ENCODE results near the gene TMEM54.

The TMEM54 gene

DNA sequence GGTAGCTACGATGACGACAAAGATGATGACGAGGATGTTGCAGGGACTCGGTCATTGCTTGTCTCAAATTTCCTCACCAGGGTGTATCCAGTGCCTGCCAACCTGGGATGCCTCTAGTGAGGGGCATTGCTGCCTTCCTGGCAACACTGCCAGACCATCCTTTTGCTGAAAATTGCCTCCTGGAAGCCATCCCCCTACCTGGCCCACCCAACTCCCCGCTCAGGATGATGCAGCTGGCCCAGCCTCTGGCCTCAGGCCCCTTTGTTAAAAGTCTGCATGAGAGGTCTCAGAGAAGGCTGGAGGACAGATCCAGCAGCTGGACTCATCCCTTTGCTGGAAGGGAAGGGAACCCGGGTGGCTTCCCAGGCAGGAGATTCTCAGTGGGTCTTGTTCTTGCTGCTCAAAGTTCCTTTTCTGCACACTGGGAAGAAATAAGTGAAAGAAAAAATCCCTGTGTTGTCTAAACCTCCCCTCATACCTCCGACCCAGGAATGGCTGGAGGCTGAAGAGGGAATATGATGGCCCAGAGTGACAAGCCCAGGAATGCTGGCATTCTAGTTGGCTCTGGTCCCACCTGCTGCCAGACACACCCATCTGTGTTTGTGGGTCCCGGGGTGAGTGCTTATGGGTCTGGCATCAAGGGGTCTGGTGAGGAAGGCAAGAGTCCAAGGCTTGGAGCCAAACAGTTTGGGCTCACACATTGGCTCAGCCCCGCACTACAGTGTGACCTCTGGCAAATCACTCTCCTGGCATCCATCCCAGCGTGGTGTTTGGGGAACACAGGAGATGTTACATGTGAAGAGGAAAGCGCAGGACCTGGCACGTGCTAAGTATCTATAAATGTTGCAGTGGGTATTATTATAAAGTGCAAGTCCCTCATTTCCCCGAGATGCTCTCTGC is 23.7 kb downstream of the TMEM54 start:
- DNase-seq, result no peak

- no peak for DNase-seq
Measured at GRCh38 chr1:32876341-32877210, 24.6 kb downstream of the TMEM54 start.

DNA sequence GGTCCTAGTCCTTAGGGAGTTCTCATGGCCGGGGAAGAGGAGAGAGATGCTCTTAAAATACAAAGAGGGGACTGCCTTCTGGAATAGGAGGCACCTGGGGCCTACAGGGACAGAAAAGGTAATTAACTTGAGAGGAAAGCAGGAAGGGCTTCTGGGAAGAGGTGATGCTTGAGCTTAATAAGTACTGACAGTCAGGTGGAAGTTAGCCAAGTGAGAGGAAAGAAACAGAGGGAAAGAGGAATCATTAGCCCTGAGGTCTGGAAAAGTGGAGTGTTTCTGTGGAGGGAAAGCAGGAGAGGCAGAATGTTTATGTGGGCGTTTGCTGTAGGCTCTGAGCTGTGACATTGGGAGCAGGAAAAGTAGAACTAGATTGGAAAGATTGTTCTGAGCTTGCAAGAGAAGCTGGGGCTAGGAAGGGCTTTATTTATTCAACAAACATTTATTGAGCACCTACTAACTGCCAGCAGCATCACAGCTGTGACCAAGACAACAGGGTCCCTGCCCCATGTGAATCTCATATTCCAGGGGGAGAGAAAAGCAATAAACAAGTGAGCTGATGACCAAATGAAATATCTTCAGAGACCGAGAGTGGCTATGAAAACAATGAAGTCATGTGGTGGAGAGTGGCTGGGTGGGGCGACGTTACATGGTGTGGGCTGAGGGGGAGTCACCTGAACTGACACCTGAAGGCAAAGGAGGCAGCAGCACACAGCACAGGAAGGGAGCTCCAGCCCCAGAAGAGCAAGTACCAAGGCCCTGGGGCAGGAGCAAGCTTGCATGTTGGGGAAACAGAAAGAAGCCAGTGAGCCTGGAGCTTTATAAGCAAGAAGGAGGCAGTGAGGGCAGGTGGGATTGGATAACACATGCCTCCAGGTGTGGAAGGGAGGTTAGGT is 26.1 kb downstream of the TMEM54 start:
- no peak for DNase-seq

DNA sequence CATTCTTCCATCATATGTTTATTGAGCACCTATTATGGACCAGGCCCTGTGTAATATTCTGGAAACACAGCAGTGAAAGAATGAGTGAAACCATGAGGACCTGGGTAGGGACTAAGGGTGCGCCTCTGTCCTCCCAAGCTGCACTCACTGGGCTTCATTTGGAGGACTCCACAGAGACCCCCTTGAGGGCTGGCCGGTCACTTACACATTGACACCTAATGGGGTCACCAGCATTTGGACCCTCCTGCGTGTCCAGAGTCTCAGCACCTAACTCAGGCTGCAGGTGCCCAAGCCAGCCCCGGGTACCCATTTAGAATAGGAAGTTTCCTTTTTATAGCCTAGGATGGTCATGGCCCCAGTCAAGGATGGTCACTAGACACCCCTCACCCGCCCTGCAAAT is 27.7 kb downstream of the TMEM54 start:
- no peak for DNase-seq

DNA sequence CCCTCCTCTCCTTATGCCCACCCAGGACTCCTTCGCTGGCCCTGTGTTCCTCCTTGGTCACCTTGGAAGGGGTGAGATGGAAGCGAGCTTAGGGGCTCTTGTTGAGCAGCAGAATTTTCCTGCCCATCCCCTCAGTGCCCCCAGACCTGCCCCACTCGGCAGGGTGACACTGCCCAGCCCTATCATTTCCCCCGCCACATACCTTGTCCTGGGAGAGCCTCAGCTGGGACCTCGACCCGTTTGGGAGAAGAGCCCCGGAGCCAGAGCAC is 29.1 kb downstream of the TMEM54 start:
- no peak for DNase-seq

- DNase-seq, result no peak
Measured at GRCh38 chr1:32871364-32872191, 29.6 kb downstream of the TMEM54 start.

DNA sequence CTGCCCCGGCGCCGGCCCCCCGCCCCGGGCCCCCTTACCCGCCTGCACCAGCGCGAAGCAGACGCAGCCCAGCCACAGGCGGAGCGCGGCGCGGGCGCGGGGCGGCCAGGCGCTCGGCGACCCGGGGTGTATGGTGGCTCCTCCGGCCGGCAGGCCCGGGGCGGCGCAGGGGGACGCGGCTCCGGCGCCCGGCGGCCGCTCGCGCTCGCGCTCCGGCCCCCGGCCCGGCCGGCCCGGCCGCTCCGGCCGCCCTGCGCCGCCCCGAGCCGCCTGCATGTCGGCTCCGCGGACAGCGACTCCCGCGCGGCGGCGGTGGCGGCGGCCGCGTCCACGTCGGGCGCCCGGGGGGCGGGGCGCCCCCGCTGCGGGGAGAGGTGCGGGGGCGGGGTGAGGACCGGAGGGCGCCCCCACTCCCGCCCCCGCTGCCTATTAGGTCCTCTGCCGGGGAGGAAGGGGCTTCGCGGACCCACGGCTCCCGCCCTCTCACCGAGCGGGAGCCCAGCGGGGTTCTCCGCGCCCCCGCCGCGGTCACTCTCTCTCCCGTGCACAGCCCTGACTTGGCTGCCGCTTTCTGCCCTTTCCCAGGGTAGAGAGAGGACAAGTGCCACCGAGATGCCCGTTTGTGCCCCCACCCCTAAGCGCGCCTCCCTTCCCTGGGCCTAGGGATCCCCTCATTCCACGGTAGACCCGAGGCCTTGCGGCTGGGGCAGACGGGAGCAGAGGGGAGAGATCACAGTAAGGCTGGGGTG is 30.4 kb downstream of the TMEM54 start, which contains the start of gene FNDC5:
TSS of gene FNDC5 (minus strand) at position 298 of the 749 bp plus-strand sequence.
- no peak for DNase-seq

DNA sequence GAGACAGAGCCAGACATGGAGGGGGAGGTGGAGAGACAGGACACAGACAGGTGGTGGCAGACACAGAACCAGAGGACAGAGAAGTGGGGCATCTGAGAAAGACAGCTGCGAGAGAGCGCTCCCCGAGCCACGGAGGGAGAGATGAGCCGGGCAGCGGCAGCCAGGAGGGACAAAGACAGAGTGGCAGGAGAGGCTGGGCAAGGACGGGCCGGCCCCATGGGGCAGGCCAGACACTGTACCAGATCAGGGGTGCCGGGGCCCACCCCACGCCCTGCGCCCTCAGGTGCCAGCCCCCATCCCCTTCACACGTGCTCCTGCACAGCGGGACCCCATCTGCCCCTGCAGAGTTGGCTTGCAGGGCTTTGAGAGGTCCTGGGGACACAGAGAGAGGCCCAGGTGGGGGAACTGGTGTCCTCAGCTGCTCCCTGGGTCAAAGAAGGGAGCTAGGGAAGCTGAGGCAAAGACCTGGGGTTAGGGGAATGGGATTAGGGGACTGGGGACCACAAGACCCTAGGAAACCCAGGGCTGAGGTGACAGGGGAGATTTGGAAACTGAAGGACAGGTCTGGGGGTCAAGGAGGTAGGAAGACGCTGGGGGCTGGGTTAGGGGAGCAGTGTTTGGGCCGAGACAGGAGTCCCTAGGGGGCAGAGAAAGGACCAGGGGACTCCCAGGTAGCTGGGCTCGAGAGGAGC is 31.1 kb downstream of the TMEM54 start:
- DNase-seq, result no peak

DNA sequence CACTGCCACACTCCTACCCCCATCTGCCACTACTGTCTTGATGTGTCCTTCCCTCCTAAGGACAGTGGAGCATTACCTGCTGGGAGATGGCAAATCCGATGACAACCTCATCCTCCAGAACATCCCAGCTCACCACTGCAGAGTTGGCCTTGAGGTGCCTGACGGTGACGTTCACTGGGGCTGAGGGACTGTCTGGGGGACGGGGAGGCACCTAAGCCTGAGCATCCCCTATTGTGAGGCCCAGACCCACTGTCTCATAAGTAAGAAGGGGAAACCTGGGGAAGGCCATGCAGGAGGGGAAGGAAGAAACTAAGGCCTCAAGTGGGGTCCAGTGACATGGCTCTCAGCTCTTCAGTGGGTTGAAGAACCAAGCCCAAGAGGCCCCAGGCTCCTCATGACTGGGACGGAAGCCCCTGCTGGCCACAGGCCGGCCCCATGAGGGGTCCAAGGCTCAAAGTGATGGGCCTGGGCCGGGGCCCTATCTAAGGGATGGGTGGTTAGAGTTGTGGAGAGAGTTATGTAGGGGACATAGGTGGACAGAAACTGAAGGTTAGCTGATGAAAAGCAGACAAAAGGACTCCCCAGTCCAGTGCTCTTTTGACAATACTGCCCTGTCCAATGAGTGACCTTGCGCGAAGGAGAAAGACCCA is 32.3 kb downstream of the TMEM54 start:
- no peak for DNase-seq

GRCh38 chr1:32868085-32868484 is 33.1 kb downstream of the TMEM54 start:
- DNase-seq, result no peak

- no peak for DNase-seq
Measured at GRCh38 chr1:32867671-32868070, 33.5 kb downstream of the TMEM54 start.

DNA sequence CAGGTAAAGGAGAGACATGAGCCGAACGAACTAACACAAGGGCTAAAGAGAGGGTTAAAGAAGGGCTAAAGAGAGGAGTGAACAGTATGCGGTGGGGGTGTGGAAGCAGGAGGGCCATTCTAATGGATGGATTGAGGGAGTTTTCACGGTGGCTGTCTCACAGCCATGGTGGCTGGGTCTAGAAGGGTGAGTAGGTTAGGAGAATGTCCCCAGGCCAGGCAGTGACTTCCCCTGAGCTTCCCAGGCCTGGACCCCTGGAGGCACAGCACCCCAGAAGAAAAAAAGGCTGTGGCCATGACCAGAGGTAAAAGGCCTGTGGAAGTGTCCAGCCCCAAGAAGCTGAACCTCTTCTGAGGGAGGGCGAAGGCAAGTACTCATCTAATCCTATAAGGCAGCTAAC is 34.0 kb downstream of the TMEM54 start:
- no peak for DNase-seq

DNA sequence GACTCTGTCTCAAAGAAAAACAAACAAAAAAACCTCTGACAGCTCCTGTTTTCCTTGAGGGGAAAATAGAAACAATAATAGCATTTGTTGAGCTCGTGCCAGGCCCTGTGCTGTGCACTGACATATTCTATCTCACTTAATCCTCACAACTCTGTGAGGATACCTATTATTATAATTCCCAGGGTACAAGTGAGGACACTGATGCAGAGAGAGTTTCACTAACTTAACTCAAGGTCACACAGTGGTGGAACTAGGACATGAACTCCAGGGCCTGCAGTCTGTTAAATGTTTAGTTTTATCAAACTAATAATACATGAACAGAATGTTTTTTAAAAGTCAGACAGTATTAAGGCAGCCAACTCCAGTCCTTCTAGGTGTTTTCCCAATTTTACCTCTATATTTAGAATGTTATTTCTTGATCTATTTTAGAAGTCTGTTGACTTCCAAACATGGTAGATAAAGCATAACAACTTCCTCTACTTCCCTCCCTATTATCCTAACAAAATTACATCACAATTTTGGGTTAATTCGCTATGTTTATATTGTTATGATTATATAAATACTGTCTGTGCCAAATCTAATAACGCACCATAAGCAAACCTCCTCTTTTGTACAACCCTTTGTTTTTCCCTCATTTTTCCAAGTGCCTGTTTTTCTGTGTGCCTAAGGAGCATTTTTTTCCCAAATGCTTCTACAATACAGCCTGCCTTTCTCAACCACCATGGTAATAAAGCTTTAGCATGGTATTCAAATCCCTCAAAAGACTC is 35.4 kb downstream of the TMEM54 start:
- DNase-seq, result no peak

GRCh38 chr1:32864375-32865019 is 36.7 kb downstream of the TMEM54 start:
- DNase-seq, result no peak

DNA sequence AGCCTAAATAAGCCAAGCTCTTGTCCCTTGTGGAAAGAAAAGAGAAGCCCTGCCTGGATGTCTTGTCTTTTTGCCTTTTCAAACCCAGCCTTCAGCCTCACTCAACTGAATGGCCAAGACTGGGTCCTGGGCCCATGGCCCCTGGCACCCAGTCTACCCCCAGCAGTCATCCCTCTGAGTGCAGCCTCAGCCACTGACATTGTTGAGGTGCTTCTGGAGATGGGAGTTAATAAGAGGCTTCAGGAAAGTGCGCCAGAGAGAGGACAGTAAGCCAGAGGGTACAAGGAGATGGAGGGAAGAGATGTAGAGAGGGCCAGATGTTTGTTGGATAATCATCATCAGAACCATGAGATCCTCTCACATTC is 37.3 kb downstream of the TMEM54 start:
- no peak for DNase-seq

DNA sequence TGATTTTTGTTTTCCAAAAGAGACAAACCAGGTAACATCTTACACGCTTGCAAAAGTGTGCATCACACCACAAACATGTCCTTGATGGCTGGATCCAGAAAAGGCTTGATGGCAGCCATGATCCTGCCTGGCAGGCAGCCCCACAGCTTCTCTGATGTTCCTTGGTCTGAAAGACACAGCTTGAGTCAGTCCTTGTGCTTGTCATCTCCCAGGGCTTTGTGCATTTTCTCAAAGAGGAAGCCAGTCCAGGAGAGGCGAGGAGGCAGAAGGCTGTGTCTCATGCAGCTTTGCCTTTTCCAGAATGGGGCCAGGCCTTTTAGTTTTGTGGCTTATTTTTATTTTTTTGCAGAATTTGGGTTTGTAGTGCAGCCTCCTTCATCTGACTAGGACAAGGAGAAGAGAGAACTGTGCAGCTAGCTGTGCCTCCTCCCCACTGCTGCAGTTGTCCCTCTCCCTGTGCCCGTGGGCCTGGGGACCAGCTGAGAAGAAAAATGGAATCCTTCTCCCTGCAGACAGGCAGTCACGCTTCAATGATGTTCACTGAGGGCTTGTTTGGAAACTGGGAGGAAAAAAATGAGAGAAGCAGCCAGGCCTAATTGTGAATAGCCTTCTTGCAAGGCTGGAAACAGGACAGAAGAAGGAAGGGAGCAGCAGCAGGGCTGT is 37.8 kb downstream of the TMEM54 start:
- DNase-seq, result no peak

GRCh38 chr1:32861904-32862695 is 39.1 kb downstream of the TMEM54 start:
- DNase-seq, result no peak

- DNase-seq, result no peak
Measured at GRCh38 chr1:32860566-32860965, 40.6 kb downstream of the TMEM54 start.

Measured in NCI-H2029 (cell line).